Measurements from ENCODE around the gene RAB43.
A peak's percentile ranks its signal among the peaks of the same experiment; 100 is the strongest.
"Not testable (repeated sequence)": the region's sequence is repeated elsewhere in the genome, so short reads cannot be mapped to it uniquely, and the experiment has no call there.

Gene RAB43

DNA sequence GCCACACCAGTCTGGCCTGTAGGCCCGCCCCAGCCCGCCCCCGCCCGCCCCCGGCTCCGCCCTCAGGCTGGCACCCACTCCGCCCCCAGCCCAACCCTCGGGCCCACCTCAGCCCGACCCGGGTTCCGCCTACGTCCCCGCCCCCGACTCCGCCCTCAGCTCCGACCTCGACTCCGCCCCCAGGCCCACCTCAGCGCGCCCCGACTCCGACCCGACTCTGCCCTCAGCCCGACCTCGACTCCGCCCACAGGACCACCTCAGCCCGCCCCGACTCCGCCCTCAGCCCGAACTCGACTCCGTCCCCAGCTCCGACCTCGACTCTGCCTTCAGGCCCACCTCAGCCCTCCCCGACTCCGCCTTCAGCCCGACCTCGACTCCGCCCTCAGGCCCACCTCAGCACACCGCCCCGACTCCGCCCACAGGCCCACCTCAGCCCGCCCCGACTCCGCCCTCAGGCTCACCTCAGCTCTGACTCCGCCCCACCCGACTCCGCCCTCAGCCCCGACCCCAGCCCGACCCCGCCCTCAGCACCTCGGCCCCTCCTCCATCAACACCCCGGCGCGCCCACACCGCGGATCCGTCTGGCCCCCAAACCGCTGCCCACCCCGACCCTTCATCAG is at the start of gene RAB43:
Gene RAB43, minus strand, starts transcription at position 13 of the 620 bp plus-strand sequence. CDS start 315 bp downstream, outside the sequence.
- DNase-seq, result peak; percentile 90

DNA sequence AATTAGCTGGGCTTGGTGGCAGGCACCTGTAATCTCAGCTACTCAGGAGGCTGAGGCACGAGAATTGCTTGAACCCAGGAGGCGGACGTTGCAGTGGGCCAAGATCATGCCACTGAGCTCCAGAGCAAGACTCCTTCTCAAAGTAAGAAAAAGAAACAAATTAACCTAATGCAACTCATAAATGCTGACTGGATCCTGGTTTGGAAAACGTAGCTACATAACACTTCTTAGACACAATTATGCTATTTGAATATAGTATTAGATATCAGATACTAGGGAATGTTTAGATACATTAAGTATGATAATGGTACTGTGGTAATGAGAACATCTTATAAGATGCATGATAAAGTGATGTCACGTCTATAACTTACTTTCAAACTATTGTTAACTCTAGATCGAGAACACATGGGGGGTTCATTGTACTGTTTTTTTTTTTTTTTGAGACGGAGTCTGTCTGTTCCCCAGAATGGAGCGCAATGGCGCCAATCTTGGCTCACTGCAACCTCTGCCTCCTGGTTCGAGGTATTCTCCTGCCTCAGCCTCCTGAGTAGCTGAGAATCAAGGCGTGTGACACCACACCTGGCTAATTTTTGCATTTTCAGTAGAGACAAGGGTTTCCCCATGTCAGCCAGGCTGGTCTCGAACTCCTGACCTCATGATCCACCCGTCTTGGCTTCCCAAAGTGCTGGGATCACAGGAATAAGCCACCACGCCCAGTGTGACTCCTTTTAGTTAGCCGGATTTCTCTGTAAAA is 45.2 kb upstream of the RAB43 start:
- peak; percentile 3 for DNase-seq

DNA sequence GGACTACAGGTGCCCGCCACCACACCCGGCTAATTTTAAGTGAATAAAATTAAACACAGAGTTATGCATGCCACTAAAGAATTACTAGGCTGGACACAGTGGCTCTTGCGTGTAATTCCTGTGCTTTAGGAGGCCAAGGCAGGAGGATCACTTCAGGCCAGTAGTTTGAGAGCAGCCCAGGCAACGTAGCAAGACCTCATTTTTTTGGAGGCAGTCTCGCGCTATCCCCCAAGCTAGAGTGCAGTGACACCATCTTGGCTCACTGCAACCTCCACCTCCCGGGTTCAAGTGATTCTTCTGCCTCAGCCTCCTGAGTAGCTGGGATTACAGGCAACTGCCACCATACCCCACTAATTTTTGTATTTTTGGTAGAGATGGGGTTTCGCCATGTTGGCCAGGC is 44.0 kb upstream of the RAB43 start:
- not testable (repeated sequence) for DNase-seq

DNA sequence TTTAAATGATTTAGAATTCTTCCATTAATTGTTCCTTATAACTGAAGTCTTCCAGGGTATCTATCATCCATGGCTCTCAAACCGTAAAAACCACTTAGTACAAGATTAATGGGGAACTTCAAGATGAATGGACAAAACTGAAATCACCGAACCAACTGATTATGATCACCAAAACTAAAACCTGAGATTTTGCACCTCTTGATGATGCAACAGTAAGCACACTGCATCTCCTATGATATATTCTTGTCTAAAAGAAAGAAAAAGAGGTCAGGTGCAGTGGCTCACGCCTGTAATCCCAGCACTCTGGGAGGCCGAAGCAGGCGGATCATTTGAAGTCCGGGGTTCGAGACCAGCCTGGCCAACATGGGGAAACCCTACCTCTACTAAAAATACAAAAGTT is 42.9 kb upstream of the RAB43 start:
- DNase-seq, result no peak

DNA sequence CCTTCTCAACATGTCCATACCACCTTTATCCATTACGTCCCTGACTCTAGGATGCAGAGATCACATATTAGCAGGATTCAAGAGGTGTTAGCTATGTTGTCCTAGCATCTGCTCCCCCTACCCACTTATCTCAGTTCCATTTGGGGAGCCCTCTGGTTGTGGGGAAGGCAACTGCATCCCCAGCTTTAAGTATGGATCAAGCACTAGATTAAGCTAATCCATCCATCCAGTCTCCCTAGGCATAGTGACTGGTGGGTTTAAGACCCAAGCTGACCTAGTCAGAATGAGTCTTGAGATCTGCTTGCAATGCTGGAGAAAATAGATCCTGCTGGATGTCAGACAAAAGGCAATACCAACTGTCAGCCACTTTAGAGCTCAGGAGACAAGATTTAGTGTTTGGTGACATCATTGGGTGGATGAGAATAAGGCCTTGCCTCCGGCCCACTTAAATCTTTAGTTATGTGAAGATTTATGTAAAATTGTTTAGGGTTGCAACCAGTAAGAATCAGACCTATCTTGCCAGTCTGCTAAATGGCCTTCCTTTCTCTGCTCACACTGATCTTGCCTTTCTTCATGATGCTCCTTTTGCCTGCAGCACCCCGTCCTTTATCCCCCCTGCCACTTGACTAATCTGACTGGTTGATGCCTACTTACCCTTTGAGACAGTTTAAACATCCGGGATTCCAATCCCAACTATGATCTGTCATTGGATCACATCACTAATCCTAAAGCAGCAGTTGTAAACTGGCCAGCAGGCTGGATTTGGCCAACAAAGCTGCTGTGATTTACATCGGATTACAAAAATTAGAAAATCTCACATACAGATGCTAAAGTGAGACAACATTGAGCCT is 41.4 kb upstream of the RAB43 start:
- DNase-seq, result peak; percentile 42

DNA sequence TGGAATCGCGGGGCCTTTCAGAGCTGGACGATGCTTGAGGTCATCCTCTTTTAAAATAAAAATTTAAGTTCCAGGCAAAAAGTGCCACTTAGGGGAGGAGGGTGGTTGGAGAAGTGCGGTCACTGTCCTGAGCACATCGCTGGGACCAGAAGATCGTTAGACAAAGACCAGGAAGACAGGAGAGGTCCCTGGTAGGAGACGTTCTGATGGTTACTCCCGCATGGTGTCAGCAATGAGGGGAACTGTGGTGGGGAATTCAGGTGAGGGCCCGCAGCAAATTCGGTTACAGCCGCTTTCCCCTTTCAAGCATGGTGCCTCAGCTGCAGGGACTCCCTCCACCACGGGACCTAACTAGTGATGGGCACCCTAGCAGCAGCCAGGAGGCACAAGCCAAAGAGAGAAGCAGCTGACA is 40.3 kb upstream of the RAB43 start:
- DNase-seq, result peak; percentile 16

DNA sequence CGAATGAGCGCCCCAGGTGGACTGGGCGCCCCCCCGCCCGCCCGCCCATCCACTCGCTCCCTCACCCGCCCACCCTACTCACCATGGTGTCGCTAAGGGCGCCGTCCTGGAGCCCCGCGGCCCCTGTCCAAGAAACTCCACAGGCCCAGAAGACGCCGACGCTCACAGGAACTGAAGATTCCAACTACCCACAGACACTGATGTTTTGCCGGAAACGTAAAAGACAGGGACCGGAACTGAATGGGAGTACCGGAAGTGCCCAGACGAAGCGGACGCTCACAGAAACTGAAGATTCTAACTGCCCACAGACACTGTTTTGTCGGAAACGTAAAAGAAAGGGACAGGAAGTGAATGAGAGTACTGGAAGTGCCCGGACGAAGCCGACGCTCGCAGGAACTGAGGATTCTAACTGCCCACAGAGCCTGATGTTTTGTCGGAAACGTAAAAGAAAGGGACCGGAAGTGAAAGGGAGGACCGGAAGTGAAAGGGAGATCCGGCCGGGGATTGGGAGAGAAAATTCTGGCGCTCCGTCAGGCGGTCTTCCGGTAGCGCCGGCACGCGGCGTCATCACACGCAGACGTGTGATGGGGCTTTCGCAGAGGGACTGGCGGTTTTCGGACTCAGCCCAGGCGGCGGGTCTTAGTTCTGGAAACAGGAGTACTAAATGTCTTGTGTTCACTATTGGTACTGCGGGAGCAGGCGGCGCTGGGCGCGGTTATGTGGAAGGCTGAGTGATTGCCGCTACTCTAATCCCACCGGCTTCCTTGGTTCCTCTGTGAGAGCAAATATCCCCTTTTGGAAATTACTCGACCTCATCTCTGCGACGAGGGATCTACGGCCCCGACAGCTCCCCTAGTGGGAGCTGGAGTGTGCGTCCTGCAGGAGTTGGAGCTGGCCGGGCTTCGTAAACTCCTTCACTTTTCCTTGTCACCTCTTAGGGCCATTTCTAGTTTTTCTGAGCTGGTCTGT is 39.6 kb upstream of the RAB43 start, which contains the start of gene ISY1:
Gene ISY1, minus strand, starts transcription at position 173 of the 969 bp plus-strand sequence. Its CDS starts 88 bp downstream, at position 85.
- DNase-seq, result peak; percentile 100

DNA sequence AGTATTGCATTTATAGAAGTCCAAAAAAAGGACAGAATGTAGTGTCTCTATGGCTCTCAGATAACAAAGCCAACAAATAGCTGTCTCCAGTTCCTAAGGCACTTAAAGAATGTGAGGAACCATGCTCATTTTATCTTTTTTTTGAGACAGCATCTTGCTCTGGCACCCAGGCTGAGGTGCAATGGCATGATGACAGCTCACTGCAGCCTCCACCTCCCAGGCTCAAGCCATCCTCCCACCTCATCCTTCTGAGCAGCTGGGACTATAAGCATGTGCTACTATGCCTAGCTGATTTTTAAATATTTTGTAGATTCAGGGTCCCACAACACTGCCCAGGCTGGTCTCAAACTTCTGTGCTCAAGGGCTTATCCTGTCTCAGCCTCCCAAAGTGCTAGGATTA is 23.2 kb upstream of the RAB43 start:
- no peak for DNase-seq

DNA sequence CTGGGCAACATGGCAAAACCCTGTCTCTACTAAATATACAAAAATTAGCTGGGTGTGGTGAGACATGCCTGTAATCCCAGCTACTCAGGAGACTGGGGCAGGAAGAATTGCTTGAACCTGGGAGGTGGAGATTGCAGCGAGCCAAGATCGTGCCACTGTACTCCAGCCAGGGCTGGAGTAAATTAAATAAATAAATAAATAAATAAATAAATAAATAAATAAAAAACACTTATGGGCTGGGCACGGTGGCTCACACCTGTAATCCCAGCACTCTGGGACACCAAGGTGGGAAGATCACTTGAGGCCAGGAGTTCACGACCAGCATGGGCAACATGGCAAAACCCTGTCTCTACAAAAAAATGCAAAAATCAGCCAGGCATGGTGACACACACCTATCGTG is 19.4 kb upstream of the RAB43 start:
- DNase-seq, result not testable (repeated sequence)

DNA sequence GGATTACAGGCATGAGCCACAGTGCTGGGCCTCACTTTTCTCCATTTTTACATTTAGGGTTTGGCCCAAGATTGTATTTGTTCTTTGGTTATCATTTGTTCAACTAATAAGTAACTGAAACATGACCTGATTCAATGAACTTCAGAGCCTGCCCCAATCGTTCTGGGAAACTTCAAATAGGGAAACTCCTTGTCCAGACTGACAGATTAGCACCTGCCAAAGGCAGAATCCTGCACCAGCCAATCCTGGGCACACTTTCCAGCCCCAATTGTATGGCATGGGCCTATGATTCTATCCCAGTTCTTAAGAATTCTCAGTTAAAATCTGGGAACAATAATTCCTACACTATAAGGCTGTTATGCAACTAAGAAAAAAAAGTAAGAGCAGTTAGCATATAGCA is 18.3 kb upstream of the RAB43 start:
- DNase-seq, result no peak

DNA sequence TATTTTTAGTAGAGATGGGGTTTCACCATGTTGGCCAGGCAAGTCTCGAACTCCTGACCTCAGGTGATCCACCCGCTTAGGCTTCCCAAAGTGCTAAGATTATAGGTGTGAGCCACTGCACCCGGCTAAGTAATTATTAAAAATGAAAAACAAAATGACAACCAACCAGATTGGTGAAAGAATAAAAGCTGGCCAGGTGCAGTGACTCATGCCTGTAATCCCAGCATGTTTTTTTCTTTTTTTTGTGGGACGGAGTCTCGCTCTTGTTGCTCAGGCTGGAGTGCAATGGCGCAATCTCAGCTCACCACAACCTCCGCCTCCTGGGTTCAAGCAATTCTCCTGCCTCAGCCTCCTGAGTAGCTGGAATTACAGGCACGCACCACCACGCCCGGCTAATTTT is 14.7 kb upstream of the RAB43 start:
- not testable (repeated sequence) for DNase-seq

DNA sequence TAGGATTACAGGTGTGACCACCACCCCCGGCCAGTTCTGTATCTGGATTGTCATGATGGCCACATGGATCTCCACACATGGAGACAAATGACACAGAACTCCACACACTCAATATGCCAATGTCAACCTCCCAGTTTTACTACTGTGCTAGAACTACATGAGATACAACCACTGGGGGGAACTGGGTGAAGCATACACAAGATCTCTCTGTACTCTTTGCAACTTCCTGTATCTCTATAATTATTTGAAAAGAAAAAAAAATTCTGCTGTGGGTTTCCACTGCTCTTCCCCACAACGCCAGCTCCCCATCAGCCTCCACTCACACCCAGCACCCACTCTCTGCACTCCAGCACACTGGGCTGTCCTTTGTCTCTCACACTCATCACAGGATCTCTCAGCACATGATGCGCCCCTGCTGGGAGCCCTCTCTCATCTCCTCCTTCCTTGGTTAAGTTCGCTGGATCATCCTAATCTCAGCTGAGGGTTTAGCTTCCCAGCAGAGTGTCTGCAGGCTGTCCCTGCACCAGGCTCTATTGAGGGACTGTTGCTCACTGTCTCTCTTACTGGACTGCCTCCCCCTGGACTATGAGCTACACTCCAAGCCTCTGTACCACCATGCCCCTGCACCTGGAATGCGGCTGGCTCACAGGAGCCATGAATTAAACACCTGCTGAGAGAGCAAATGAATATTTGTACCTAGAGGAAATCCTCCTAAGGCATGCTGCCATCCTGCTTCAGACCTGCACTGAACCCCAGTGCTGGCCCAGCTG is 10.7 kb upstream of the RAB43 start:
- no peak for DNase-seq

DNA sequence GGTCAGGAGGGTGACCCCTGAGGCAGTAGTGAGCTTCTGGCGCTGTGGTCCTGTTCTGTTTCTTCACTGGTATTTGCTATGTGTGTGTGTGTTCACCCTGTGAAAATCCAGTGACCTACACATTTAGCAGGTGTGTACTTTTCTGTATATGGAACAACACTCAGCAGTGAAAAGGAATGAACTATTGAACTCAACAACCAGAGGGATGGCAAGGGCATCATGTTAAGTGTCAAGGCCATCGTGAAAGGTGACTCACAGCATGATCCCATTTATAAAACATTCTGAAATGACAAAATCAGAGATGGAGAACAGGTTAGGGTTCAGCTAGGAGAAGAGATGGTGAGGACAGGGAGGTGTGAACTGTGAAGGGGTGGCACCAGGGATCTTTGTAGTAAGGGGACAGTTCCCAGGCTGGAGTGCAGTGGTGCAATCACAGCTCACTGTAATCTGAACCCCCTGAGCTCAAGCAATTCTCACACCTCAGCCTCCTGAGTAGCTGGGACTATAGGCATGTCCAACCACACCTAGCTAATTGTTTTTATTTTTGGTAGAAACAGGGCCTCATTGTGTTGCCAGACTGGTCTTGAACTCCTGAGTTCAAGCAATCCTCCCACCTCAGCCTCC is 10.0 kb upstream of the RAB43 start:
- DNase-seq, result no peak

DNA sequence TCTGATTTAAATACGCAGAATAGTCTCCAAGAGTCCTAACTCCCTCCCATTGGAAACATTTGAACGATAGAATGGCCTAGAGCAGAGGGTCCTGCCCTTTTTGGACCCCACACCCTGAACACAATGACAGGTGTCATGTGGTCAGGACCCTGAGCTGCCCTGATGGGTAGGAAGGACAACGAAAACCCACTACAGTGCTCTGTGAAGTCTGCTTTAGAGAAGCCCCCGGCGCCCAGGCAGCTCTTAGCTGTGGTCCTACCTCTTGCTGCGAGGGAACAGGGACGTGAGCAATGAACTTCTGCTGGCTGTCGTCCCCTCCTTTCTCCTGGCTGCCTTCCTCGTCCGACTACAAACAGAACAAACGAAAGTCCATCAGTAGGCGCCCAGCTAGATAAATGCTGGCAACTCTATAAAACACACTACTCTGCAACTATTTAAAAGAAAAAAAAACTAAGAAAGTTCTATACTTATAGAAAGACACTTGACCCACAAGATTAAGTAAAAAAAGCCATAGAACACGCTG is 8.7 kb upstream of the RAB43 start:
- DNase-seq, result no peak

DNA sequence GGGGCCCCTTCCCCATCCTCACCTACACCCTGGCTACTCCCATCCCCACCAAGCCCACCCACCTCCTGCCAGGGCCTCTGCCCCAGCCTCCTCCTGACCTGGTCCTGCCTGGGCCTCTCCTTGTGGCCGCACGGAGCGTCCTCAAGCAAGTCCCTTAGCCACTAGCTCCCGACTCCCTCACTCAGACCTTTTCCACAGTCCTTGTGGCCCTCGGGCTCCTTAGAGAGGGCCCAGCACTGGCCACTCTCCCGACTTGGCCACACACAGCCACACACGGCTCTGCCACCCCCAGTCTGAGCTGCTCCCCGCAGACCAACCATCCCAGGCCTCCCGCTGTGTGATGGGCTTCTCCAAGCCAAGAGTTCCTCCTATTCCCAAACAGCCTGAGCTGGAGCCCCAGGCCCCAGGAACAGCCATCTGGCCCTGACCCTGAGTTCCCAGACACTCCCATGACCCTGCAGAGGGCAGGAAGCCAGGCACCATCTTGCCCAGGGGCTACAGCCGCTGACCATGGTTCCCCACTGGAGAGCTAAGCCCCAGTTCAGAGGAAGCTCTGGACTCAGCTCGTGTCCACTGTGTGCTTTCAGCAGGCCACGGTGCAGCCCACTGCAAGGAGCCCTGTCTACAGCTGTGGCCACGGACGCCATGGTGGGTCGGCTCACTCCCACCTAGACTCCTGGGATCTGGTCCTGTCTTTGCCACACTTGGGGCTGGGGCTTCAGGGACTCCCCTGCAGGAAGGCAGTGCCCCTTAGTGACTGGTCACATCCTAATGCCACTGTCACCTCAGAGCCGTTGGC is 7.0 kb upstream of the RAB43 start:
- no peak for DNase-seq

DNA sequence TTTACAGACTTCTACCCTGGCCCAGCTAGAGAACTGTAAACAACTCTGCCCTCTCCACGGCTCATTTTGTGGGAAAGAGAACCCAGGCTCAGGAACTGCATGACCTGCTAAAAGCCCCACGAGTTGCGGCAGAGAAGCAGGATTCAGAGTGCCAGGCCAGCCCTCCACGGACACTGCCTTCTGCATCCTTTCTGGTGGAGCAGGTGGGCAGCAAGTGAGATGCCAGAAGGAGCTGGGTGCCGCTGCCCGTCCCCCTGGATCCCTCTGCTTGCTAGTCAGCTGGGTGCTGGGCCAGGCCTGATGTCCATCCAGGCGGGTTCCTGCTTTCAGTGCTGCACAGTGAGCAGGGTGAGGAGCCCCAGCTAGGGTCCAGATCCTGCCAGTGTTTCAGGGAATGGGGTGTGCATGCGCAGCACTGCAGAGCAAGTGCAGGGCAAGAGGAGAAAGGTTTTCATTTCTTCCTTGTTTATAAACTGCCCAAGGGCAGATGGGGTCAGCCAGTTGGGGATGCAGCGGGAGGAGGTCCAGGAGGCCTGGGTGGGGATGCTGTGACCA is 5.2 kb upstream of the RAB43 start:
- no peak for DNase-seq

DNA sequence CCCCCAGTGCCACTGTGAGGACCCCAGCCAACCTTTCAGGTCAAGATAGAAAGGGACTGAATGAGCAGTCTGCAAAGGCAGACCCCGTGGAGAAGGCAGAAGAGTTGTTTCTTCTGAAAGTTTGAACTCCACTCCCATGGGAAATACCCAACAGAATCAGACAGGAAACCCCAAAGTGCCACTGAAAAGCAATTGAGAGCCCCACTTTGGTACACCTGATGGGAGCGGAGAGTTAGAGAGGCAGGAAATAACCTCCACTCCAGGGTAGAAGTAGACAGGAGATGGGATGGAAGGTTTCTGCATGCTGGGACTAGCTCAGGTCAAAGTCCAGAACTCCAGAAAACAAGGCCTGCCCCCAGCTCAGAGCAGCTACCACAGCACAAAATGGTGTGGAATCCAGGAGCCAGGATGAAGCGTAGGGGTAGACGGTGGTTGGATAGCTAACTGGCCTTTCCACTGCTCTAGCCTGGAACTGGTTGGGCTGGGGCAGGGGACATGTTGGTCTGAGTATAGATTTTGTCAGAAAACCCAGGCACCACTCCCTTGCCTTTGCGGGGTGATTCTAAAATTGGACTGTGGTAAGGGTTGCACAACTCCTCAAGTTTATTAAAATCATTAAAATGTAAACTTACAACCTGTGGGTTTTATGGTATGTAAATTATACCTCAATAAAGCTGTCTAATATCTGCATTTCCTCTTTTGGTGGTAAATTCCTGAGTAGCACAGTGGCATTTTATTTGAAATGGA is 1.9 kb upstream of the RAB43 start:
- no peak for DNase-seq

DNA sequence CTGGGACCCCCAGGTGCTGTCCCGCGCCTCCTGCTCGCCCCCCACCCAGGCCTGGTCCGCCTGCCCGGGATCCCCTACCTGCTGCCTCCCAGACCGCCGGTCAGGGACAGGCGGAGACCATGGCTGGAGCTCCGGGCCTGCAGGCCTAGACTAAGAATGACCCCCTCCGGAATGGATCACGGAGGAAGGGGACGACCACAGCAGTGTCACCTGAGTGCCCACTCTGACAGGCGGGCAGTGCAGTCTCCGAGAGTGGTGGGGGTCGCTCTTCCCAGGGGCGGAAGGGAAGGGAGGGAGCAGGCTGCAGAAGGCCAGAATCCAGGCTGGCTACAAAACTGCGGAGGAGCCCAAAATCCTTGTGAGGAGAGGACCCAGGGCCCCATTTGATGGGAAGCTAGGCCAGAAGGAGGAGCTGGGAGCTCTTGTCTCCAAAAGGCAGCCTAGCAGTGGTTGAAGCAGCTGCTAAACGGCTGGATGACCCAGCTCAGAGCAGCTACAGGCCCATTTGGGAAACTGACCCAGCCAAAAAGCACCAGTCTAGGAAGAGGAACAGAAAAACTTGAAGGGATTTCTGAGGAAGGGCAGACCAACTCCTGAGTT is 908 bp upstream of the RAB43 start:
- no peak for DNase-seq

Measured in NCI-H2171 treated with DMSO at 0.1 percent for 48 hours (cell line).